KBM-7 (cell line): Measurements from ENCODE around the gene C3orf18.

Experiments
- DNase-seq: peaks from one replicate; pipeline ENCODE4 v3.0.0-alpha.2; 2015
- in situ Hi-C: fragments of 300-500 bp; cut with MboI; formaldehyde crosslinking; loops from 2 replicates; pipeline ENCODE4 v1.14.3; 2020; ENCODE audit warnings: low sequenced_read_pairs, low pct_unique_long_range_greater_than_20kb, mixed read lengths

C3orf18 gene

GRCh38 chr3:50604628-50605588 is 37.4 kb upstream of the C3orf18 start:
- peak; percentile 67 for DNase-seq
- in situ Hi-C loops: no loop called here

DNA sequence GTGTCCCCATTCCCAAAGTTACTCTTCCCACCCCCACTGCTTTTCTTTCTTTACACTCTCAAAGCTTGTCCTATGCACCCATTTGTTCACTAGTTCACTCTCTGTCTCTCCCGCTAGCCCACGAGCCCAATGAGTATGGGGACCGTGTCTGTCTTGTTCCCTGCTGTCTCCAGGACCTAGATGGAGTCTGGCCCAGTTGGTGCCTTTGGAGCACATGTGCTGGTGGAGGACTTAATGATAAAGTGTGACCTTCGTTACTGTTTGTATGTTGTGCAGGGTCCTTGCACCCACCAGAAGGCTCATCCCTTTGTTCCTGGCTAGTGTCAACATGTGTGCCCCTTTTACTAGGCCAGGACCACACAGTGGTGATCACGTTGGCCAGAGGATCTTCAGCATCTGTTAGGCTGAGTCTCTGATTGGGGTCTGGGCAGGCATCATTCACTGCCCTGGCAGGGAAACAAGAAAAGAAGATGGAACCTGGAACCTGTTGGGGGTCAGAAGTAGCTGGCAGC is 36.6 kb upstream of the C3orf18 start:
- in situ Hi-C loops: no loop called here
- DNase-seq: no peak

- DNase-seq: peak; percentile 45
- in situ Hi-C loops: no loop called here
Measured at GRCh38 chr3:50603261-50604109, 35.9 kb upstream of the C3orf18 start.

DNA sequence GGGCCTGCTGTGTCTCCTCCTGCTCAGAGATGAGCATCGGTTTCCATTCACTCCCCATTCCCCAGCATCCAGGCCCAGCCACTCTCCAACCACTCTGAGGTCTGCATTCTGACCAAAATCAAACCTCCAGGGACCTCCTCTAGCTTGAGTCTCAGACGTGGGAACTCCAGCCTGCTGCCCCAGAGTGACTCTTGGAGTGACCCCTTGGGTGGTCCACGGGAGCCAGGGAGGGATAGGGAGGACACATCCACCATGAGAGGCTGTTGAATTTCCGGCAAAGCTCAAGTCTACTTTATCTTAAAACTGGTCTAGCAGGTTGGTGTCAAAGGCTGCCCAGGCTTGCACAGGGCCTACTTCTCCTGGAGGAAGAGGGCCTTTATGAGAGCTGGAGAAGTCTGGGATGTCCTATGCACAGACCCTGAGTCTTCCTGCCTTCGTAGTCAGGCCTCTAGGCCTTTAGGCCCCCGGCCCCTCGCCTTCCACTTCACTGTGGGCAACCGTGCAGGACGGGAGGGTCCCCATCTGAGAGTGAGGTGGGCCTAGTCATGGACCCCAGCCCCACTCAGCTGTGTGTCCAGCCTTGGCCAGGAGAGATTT is 35.1 kb upstream of the C3orf18 start:
- in situ Hi-C loops: no loop called here
- no peak for DNase-seq

GRCh38 chr3:50600841-50601591 is 33.5 kb upstream of the C3orf18 start:
- in situ Hi-C loops: no loop called here

GRCh38 chr3:50600141-50600753 is 32.7 kb upstream of the C3orf18 start:
- DNase-seq: peak; percentile 28
- in situ Hi-C loops: no loop called here

More at GRCh38 chr3:50600841-50601591, 33.5 kb upstream of the C3orf18 start:
- peak; percentile 99 for DNase-seq

- in situ Hi-C loops: no loop called here
Measured at GRCh38 chr3:50599716-50600118, 32.2 kb upstream of the C3orf18 start.

GRCh38 chr3:50599115-50599715 is 31.7 kb upstream of the C3orf18 start:
- in situ Hi-C loops: no loop called here

More at GRCh38 chr3:50599716-50600118, 32.2 kb upstream of the C3orf18 start:
- DNase-seq: no peak

DNA sequence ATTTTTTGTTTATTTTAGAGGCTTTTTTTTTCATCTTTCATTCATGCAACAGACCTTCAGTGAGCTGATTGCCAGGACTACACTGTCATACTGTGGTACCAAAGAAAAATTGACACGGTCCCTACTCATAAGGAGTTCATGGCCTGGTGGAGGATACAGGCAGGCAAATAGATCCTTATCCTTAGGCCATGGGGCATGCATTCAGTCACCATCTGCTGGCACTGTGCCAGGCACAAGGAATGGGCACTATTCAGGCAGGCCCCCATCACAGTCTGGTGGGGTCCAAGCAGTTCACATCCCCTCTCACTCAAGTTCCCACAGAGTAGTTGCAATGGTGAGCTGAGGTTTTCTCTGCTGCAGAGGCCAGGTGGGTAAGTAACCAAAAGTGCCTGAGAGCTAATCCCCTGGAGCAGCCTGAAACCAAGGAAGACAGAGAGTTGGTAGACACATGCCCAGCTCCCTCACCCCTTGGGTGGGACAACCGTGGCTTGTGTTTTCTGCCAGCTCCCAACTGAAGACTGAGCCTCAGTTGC is 26.8 kb upstream of the C3orf18 start:
- DNase-seq: no peak
- in situ Hi-C loops: no loop called here

More at GRCh38 chr3:50599115-50599715, 31.7 kb upstream of the C3orf18 start:
- DNase-seq: no peak

DNA sequence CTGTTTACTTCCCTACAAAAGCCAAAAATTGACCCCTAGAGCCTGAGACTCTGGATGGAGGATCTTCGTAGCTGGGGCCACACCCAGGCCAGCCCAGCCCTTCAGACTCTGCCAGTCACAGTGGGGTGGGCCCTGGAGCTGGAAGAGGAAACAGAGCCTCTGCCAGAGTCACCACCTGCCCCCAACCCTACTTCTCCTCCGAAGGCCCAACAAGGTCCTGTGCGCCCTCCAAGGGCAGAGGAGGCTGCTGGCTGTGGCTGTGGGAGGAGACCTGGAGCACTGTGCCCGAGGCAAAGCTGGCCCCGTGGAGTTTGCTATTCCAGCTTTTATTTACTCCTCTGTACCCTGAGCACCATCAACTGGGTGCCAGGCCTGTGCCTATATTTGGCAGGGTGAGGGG is 25.0 kb upstream of the C3orf18 start:
- DNase-seq: peak; percentile 86
- in situ Hi-C loops: no loop called here

DNA sequence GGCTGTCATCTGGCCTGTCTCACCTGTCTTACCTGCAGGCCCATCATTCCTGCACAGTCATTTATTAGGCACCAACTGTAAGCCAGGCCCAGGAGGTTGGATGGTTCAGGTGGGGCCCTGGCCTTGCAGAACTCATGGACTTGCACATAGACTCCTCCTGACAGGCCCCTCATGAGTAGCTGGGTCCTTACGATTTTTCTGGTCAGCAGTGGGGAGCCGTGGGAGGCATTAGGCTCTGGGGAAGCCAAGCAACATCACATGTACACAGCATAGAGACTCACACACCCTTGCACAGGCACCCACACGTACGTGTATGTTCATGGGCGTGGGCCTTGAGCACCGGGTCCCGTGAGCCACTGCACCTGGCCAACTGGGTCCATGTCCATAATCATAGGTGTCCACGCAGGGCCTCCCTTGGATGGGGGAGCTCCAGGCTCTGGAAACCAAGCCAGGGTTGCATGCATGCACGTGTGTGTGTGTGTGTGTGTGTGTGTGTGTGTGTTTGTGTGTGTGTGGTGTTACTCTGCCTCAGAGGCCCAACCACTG is 23.7 kb upstream of the C3orf18 start:
- in situ Hi-C loops: no loop called here
- no peak for DNase-seq

- no peak for DNase-seq
- in situ Hi-C loops: no loop called here
Measured at GRCh38 chr3:50588759-50589433, 21.3 kb upstream of the C3orf18 start.

GRCh38 chr3:50587806-50588758 is 20.5 kb upstream of the C3orf18 start:
- no peak for DNase-seq
- in situ Hi-C loops: no loop called here

DNA sequence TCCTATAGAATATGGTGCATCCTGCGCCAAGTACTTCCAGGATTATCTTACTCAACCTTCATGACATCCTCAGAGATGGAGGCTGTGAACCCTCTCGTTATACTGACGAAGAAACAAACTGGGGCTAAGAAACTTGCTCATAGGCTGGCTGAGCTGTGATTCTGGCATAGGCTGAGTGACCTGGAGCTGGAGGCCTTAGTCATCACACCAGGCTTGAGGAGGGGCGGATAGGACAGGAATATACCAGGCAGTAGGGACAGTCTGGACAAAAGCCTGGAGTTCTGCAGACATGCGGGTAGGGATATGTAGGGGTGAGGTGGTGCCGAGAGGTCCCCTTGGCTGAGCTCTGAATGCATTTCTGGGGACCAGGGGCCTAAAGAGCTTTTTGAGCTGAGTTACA is 19.8 kb upstream of the C3orf18 start:
- no peak for DNase-seq
- in situ Hi-C loops: no loop called here

DNA sequence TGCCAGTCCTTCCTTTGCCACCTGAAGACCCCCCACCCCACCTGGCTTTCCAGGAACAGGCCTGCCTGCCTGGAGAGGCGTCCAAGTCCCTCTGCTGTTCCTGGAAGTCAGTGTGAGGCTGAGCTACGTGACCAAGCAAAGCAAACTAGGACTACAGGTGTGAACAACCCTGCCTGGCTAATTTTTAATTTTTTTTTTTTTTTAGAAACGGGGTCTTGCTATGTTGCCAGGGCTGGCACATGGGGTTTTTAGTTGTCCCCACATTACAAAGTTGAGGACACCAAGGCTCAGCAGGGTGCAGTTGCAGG is 19.2 kb upstream of the C3orf18 start:
- no peak for DNase-seq
- in situ Hi-C loops: no loop called here
